CD14-positive monocyte (primary cell): ENCODE measurements around the gene KRTDAP. TPM values are rescaled to one million over a fixed set of nuclear protein-coding genes. Genes with fewer than 3 reads are reported as not detected.

Source experiments
- DNase-seq, 3 donors: peaks; one replicate each; pipeline ENCODE4 v3.0.0-alpha.2; 2011 to 2022
- H2AFZ ChIP-seq: 2 replicates; pipeline ENCODE4 v1.6.0; 2012; ENCODE audit warnings: mild to moderate bottlenecking, low read depth, low read length, inconsistent platforms; ENCODE audit not compliant: insufficient read depth, poor library complexity, severe bottlenecking
- H3K27ac ChIP-seq, 2 donors: 1 replicate in 1 of 2; 2 replicates in 1 of 2; pipeline ENCODE4 v1.5.1; 2012 to 2013; ENCODE audit warnings: low read length in 2 of 2, control low read depth in 1 of 2, inconsistent platforms in 1 of 2, low read depth in 1 of 2, mild to moderate bottlenecking in 1 of 2
- H3K27me3 ChIP-seq, 2 donors: one replicate each; pipeline versions ENCODE4 v1.6.0 to v1.6.1; 2011 to 2013; ENCODE audit warnings: low read length in 2 of 2; ENCODE audit not compliant: control insufficient read depth in 2 of 2, insufficient read depth in 2 of 2
- H3K36me3 ChIP-seq, 2 donors: replicated peaks in 1 of 2; 1 replicate in 1 of 2; 2 replicates in 1 of 2; pipeline versions ENCODE4 v1.5.1 to v1.6.1; 2012 to 2013; ENCODE audit warnings: low read length in 2 of 2, control low read depth in 1 of 2, inconsistent platforms in 1 of 2, mild to moderate bottlenecking in 1 of 2; ENCODE audit not compliant: insufficient read depth in 2 of 2, control insufficient read depth in 1 of 2
- H3K4me1 ChIP-seq, 2 donors: 1 replicate in 1 of 2; 2 replicates in 1 of 2; pipeline versions ENCODE4 v1.5.1 to v1.6.1; 2012 to 2013; ENCODE audit warnings: low read length in 2 of 2, control low read depth in 1 of 2, inconsistent platforms in 1 of 2, mild to moderate bottlenecking in 1 of 2, moderate library complexity in 1 of 2; ENCODE audit not compliant: insufficient read depth in 2 of 2, control insufficient read depth in 1 of 2
- H3K4me2 ChIP-seq: replicated peaks from 2 replicates; pipeline ENCODE3; 2012; ENCODE audit warnings: low read length, moderate library complexity, mild to moderate bottlenecking; ENCODE audit not compliant: poor library complexity, severe bottlenecking; ENCODE audit errors: extremely low read depth
- H3K4me3 ChIP-seq, 3 experiments: fragments of 200-600 bp in 1 of 3; sonication (generic) in 1 of 3; replicated peaks in 1 of 3; 1 replicate in 2 of 3; 2 replicates in 1 of 3; pipeline ENCODE4 v1.5.1; 2011 to 2013; ENCODE audit warnings: low read length in 3 of 3, mild to moderate bottlenecking in 3 of 3, control low read depth in 2 of 3, low read depth in 2 of 3, inconsistent platforms in 1 of 3, moderate library complexity in 1 of 3
- H3K79me2 ChIP-seq: 2 replicates; pipeline ENCODE4 v1.6.0; 2012; ENCODE audit warnings: mild to moderate bottlenecking, control low read depth, inconsistent platforms, low read length, moderate library complexity; ENCODE audit not compliant: insufficient read depth
- H3K9ac ChIP-seq: 2 replicates; pipeline ENCODE4 v1.6.0; 2017; ENCODE audit warnings: low read length, mild to moderate bottlenecking; ENCODE audit not compliant: insufficient read depth, poor library complexity, severe bottlenecking
- H3K9me3 ChIP-seq, 2 donors: replicated peaks in 1 of 2; 1 replicate in 1 of 2; 2 replicates in 1 of 2; pipeline versions ENCODE4 v1.5.1 to v1.6.1; 2012 to 2013; ENCODE audit warnings: low read length in 2 of 2, control low read depth in 1 of 2; ENCODE audit not compliant: control insufficient read depth in 1 of 2, insufficient read depth in 1 of 2
- H4K20me1 ChIP-seq: 2 replicates; pipeline ENCODE4 v1.6.0; 2012; ENCODE audit warnings: mild to moderate bottlenecking, low read length, control low read depth, moderate library complexity; ENCODE audit not compliant: insufficient read depth
- H3K27ac Mint-ChIP-seq, 7 donors: one replicate each; pipeline ENCODE4 v1.8.0; 2020; ENCODE audit warnings: mild to moderate bottlenecking in 7 of 7, mixed read lengths in 7 of 7, moderate library complexity in 6 of 7, inconsistent platforms in 2 of 7
- H3K27me3 Mint-ChIP-seq, 3 donors: one replicate each; pipeline ENCODE4 v1.8.0; 2021 to 2022; ENCODE audit warnings: low read depth in 3 of 3, mild to moderate bottlenecking in 3 of 3, mixed read lengths in 3 of 3, moderate library complexity in 3 of 3, inconsistent platforms in 1 of 3
- H3K36me3 Mint-ChIP-seq, 2 donors: one replicate each; pipeline ENCODE4 v1.8.0; 2020; ENCODE audit warnings: mixed read lengths in 2 of 2, inconsistent platforms in 1 of 2, mild to moderate bottlenecking in 1 of 2
- H3K4me1 Mint-ChIP-seq: one replicate; pipeline ENCODE4 v1.8.0; 2020; ENCODE audit warnings: mild to moderate bottlenecking, mixed read lengths
- H3K4me3 Mint-ChIP-seq, 2 donors: one replicate each; pipeline ENCODE4 v1.8.0; 2020; ENCODE audit warnings: mild to moderate bottlenecking in 2 of 2, mixed read lengths in 2 of 2, moderate library complexity in 1 of 2
- H3K9me3 Mint-ChIP-seq, 7 donors: one replicate each; pipeline ENCODE4 v1.8.0; 2020 to 2022; ENCODE audit warnings: mixed read lengths in 7 of 7, mild to moderate bottlenecking in 6 of 7, moderate library complexity in 6 of 7, inconsistent platforms in 2 of 7
- CTCF ChIP-seq: fragments of 200-600 bp; IDR thresholded peaks from one replicate; pipeline ENCODE4 v1.8.0; 2022; ENCODE audit warnings: antibody characterized with exemption, mild to moderate bottlenecking
- WGBS: methylation state at CpG from one replicate; pipeline ENCODE4 v1.1.5; 2013; ENCODE audit warnings: missing lambda C conversion rate; ENCODE audit not compliant: insufficient coverage; 5-methylcytosine and 5-hydroxymethylcytosine counted together
- intact Hi-C, 2 donors: fragments of 100-400 bp; cut with micrococcal nuclease; formaldehyde crosslinking; loops; one replicate each; pipeline versions ENCODE4 v1.15.0 to v1.15.1; 2023
- polyA plus RNA-seq, 3 donors: library from polyadenylated mRNA; depleted of rRNA in 1 of 3; unstranded in 2 of 3; stranded (reverse) in 1 of 3; fragments of 300-500 nt in 2 of 3; fragments of >200 nt in 1 of 3; fragmentation: Illumina TruSeq in 2 of 3; gene quantifications; 1 replicate in 2 of 3; 2 replicates in 1 of 3; pipeline ENCODE4 v1.2.3, GENCODE V29; 2012 to 2021

Gene KRTDAP
- polyA plus RNA-seq, 3 donors: not detected

- peaks cover 0 to 20% of the 10 kb centered on the region in 2 donors for H3K27me3 ChIP-seq
- no peak overlapping the region for H2AFZ ChIP-seq
- H3K27me3 Mint-ChIP-seq: peaks cover 27 to 41% (median 29%) of the 10 kb centered on the region in 3 donors
These were observed 41.0 kb upstream of the KRTDAP start for GRCh38 chr19:35531291-35531690.

More at GRCh38 chr19:35531291-35531690, 41.0 kb upstream of the KRTDAP start:
- DNase-seq: no peak
- Histone ChIP-seq H3K9me3 (no peaks in the 10 kb centered on the region), H3K36me3 (no peaks in the 10 kb centered on the region), H4K20me1 (no peaks in the 10 kb centered on the region), H3K9ac (no peak overlapping the region), H3K4me2 (no peak overlapping the region), H3K27ac (no peak overlapping the region), H3K4me1 (peaks cover 7 to 11% of the 10 kb centered on the region in 2 donors), H3K4me3 (no peak overlapping the region), H3K79me2 (no peaks in the 10 kb centered on the region)
- no peaks in the 10 kb centered on the region for H3K36me3 Mint-ChIP-seq
- H3K4me1 Mint-ChIP-seq: peaks cover 7% of the 10 kb centered on the region
- H3K4me3 Mint-ChIP-seq: no peak overlapping the region
- no peak for TF ChIP-seq CTCF
- 86% methylated on average over 1 of the region's 6 CpGs for WGBS
- H3K9me3 Mint-ChIP-seq: no peaks in the 10 kb centered on the region
- peak overlapping the region in 1 of 7 donors; percentile 38 for H3K27ac Mint-ChIP-seq
- intact Hi-C loops: no loop called here
